RWPE1 (cell line): ENCODE data around the gene TBXAS1.

Source experiments
- CTCF ChIA-PET: fragments of 350-600 bp; sonication (Branson Sonifier 250); formaldehyde crosslinking; extraction: SDS; loops from one replicate; lab custom pipeline; 2021; lab: Yijun Ruan, JAX
- POLR2A ChIA-PET: fragments of 400-600 bp; formaldehyde crosslinking; extraction: SDS; loops from one replicate; lab custom pipeline; 2020; ENCODE audit warnings: antibody characterized with exemption; ENCODE audit not compliant: low non-redundant PET; lab: Yijun Ruan, JAX
- DNase-seq: peaks from one replicate; pipeline ENCODE4 v3.0.0; 2012; ENCODE audit warnings: low spot score
- H3K27ac ChIP-seq: fragments of 450-650 bp; 2 replicates; pipeline ENCODE4 v1.5.1; 2017
- TF ChIP-seq, protein P1 (sequence below): fragments of 450-650 bp; conservative IDR thresholded peaks from 2 replicates; pipeline ENCODE4 v1.5.1; 2017; ENCODE audit warnings: low read depth, mild to moderate bottlenecking

TBXAS1 gene

DNA sequence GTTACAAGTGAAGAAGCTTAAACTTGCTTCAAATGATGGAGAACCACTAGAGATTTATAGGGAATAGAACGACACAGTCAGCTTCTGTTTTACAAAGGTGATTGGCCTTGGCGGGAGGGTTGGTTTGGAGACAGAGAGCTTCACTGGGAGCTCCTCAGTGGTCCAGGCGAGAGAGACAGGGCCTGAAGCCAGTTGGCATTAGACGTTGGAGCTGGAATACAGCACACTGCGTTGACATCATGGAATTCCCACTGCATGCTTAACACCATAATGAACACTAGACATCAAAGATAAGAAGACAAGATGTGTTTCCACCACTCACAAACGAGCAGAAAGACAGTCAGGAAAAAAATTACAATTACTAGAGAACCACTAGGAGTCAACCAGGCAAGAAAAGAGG lies 67.8 kb downstream of the TBXAS1 start:
- CTCF ChIA-PET: no interaction called here
- no peak overlapping the region for H3K27ac ChIP-seq
- DNase-seq: no peak
- TF ChIP-seq, protein P1, sequence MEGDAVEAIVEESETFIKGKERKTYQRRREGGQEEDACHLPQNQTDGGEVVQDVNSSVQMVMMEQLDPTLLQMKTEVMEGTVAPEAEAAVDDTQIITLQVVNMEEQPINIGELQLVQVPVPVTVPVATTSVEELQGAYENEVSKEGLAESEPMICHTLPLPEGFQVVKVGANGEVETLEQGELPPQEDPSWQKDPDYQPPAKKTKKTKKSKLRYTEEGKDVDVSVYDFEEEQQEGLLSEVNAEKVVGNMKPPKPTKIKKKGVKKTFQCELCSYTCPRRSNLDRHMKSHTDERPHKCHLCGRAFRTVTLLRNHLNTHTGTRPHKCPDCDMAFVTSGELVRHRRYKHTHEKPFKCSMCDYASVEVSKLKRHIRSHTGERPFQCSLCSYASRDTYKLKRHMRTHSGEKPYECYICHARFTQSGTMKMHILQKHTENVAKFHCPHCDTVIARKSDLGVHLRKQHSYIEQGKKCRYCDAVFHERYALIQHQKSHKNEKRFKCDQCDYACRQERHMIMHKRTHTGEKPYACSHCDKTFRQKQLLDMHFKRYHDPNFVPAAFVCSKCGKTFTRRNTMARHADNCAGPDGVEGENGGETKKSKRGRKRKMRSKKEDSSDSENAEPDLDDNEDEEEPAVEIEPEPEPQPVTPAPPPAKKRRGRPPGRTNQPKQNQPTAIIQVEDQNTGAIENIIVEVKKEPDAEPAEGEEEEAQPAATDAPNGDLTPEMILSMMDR: no peak
- POLR2A ChIA-PET: no interaction called here

- CTCF ChIA-PET: no interaction called here
- POLR2A ChIA-PET: no interaction called here
- no peak overlapping the region for H3K27ac ChIP-seq
- TF ChIP-seq, protein P1: no peak
- no peak for DNase-seq
Observed at GRCh38 chr7:139897422-139898090, 68.5 kb downstream of the TBXAS1 start.

- TF ChIP-seq, protein P1: no peak
- no peak for DNase-seq
- POLR2A ChIA-PET: no interaction called here
- H3K27ac ChIP-seq: no peak overlapping the region
- CTCF ChIA-PET: no interaction called here
Observed at GRCh38 chr7:139898483-139898882, 69.4 kb downstream of the TBXAS1 start.

DNA sequence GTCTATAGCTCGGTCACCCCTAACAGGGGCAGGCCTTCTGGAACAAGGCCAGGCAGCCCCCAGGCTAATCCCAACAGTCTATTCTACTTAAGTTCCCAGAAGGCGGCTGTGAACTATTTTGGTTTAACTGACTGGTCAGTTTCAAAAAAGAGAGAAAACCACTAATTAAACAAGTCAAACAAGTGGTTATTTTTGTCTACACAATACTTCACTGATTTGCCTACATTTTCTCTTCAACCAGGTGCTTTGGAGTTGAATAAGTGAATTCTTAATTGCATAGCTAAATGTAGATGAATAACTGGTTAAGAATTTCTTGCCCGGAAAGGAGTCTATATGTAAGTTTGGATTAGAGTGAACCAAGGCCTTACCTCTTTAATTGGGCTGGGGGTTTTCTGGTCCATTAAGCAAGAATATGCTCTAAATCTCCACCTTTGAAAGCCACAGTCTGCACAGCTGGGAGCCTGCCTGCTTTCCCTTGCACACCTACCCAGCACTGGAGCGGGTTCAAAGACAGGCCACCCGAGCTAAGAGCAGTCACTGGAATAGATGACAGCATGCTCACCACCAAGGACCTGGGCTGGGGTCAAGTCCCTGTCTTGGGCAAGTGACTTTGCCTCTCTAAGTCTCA lies 70.4 kb downstream of the TBXAS1 start:
- DNase-seq: no peak
- POLR2A ChIA-PET: no interaction called here
- CTCF ChIA-PET: no interaction called here
- no peak overlapping the region for H3K27ac ChIP-seq
- TF ChIP-seq, protein P1: no peak

GRCh38 chr7:139900326-139900725 lies 71.3 kb downstream of the TBXAS1 start:
- no peak overlapping the region for H3K27ac ChIP-seq
- CTCF ChIA-PET: no interaction called here
- POLR2A ChIA-PET: no interaction called here
- DNase-seq: no peak
- TF ChIP-seq, protein P1: no peak

DNA sequence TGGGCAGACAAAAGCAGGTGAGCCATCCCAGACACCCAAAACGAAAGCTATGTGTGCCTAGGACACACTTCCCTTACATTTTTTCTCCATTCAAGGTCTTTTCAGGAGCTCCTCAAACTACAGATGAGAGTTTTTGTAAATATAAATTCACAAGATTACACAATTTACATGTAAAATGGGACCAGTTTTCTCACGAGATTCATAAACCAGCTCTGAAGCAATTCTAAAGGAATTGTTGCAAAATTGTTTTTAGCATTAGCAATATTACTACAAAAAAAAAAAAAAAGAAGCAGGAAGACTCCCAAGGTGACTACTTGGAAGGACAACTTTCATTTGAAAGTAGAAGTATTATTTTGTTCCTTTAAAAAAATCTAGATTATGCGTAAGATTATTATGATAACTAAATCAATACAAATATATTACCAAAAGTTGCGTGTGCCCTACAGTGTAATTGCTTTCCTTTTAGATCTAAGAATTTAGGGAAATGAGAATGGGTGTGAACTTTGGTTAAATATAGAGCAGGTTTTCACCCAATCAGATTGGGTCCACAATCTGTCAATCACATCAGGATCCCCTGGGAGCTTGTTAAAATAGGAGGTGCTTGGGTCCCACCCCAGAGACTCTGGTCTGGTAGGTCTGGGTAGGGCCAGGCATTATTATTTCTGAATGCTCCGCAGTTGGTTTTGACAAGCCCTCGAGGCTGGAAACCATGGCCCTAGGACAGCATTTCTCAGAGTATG lies 72.2 kb downstream of the TBXAS1 start:
- TF ChIP-seq, protein P1: no peak
- POLR2A ChIA-PET: no interaction called here
- DNase-seq: no peak
- H3K27ac ChIP-seq: no peak overlapping the region
- CTCF ChIA-PET: no interaction called here
